ENCODE measurements around the gene DLL3.

DLL3 gene

GRCh38 chr19:39514840-39515550 lies 16.2 kb downstream of the DLL3 start, which contains the start of gene SELENOV (continued):
- TF ChIP-seq ZXDB (tag by site-specific recombination; IDR thresholded peaks at IDR 0.05) = peak; percentile 28; the same call in 1 of the 2 replicates
- peak; percentile 35; the same call in 1 of the 2 replicates for TF ChIP-seq ZBTB7A (tag by site-specific recombination; IDR thresholded peaks at IDR 0.05; ENCODE audit: low read depth)
- TF ChIP-seq BCL11B (tag by site-specific recombination; IDR thresholded peaks at IDR 0.05; ENCODE audit: low read depth) = no peak
- TF ChIP-seq PRDM10 (tag by site-specific recombination; IDR thresholded peaks at IDR 0.05) = no peak
- TF ChIP-seq ZSCAN5A (tag by site-specific recombination; IDR thresholded peaks at IDR 0.05) = 0 out of 2 replicates have a peak, but pooled peaks have one; percentile 28
- peak; percentile 58; the same call in 1 of the 2 replicates for TF ChIP-seq GLIS2 (tag by site-specific recombination; IDR thresholded peaks at IDR 0.05)
- TF ChIP-seq ZIC2 (tag by site-specific recombination; IDR thresholded peaks at IDR 0.05) = no peak
- no peak for TF ChIP-seq ZNF626 (tag by site-specific recombination; IDR thresholded peaks at IDR 0.05)
- TF ChIP-seq PRDM4 (tag by site-specific recombination; IDR thresholded peaks at IDR 0.05) = no peak
- TF ChIP-seq ZNF585B (tag by site-specific recombination; IDR thresholded peaks at IDR 0.05) = no peak
- no peak for TF ChIP-seq ZNF292 (tag by site-specific recombination; IDR thresholded peaks at IDR 0.05; ENCODE audit: borderline replicate concordance, low read depth)
- TF ChIP-seq ZNF211 (tag by site-specific recombination; IDR thresholded peaks at IDR 0.05; ENCODE audit: low read depth) = no peak
- TF ChIP-seq ZNF600 (tag by site-specific recombination; IDR thresholded peaks at IDR 0.05) = peak; percentile 98
- TF ChIP-seq ZNF449 (tag by site-specific recombination; IDR thresholded peaks at IDR 0.05) = no peak
- no peak for TF ChIP-seq ZBTB1 (tag by site-specific recombination; IDR thresholded peaks at IDR 0.05)
- no peak for TF ChIP-seq ZNF610 (tag by site-specific recombination; IDR thresholded peaks at IDR 0.05; ENCODE audit: borderline replicate concordance)
- no peak for TF ChIP-seq ZFP3 (tag by site-specific recombination; IDR thresholded peaks at IDR 0.05; ENCODE audit: low read depth)
- no peak for TF ChIP-seq ZNF677 (tag by site-specific recombination; IDR thresholded peaks at IDR 0.05)
- no peak for TF ChIP-seq ZNF660 (tag by site-specific recombination; IDR thresholded peaks at IDR 0.05)
- no peak for TF ChIP-seq ZBTB21 (tag by site-specific recombination; IDR thresholded peaks at IDR 0.05)
- TF ChIP-seq PATZ1 (tag by site-specific recombination; IDR thresholded peaks at IDR 0.05) = peak; percentile 63
- TF ChIP-seq MEIS1 (CRISPR knock-in tag; IDR thresholded peaks at IDR 0.05; ENCODE audit: borderline replicate concordance) = no peak
- no peak for TF ChIP-seq ZNF776 (tag by site-specific recombination; IDR thresholded peaks at IDR 0.05; ENCODE audit: borderline replicate concordance)
- peak; percentile 41 for TF ChIP-seq SP3 (tag by site-specific recombination; IDR thresholded peaks at IDR 0.05)
- no peak for TF ChIP-seq ZNF157 (tag by site-specific recombination; IDR thresholded peaks at IDR 0.05)
- no peak for TF ChIP-seq ZNF623 (tag by site-specific recombination; IDR thresholded peaks at IDR 0.05)
- no peak for TF ChIP-seq ZNF747 (tag by site-specific recombination; IDR thresholded peaks at IDR 0.05)
- no peak for TF ChIP-seq ZSCAN18 (tag by site-specific recombination; IDR thresholded peaks at IDR 0.05)
